Measurements from ENCODE around the gene UROS. TPM values are rescaled to one million over a fixed set of nuclear protein-coding genes. Genes with fewer than 3 reads are reported as not detected.

The UROS gene
- total RNA-seq, 1 donor from 2014 or later = 50.6 TPM

DNA sequence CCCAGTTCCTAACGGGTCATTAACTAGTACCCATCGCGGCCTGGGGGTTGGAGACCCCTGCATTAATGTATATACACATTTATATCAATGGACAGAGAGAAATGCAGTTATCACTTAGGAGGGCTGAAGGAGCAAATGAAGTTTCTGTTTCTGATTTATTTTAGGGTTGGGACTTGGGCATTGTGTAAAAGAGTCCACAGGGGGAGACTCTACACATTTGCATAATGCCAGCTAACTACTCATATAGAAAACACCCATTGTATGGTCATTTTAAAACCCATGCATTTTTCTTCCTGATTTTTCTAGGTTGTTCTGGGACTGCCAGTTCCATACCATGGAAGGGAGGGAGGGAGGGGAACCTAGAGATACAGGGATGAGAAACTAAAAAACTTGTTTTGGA, 23.8 kb upstream of the UROS start:
- no peaks in the 10 kb centered on the region for H3K4me1 Mint-ChIP-seq
- H3K27me3 Mint-ChIP-seq = no peaks in the 10 kb centered on the region
- no peak overlapping the region for H3K27ac Mint-ChIP-seq
- peaks cover 15% of the 10 kb centered on the region for H3K36me3 Mint-ChIP-seq (ENCODE audit: low read depth)
- no peak for DNase-seq
- intact Hi-C loops (cut with micrococcal nuclease) = no loop called here
- H3K4me3 Mint-ChIP-seq = no peak overlapping the region
- no peaks in the 10 kb centered on the region for H3K9me3 Mint-ChIP-seq

- Mint-ChIP-seq H3K9me3 (no peaks in the 10 kb centered on the region), H3K27me3 (no peaks in the 10 kb centered on the region), H3K4me1 (no peaks in the 10 kb centered on the region), H3K27ac (no peak overlapping the region), H3K4me3 (no peak overlapping the region), H3K36me3 (ENCODE audit: low read depth) (peaks cover 16% of the 10 kb centered on the region)
- DNase-seq = no peak
- intact Hi-C loops (cut with micrococcal nuclease) = no loop called here
Observed at GRCh38 chr10:125845617-125846016, 22.6 kb upstream of the UROS start.

GRCh38 chr10:125844751-125845221, 21.7 kb upstream of the UROS start:
- Mint-ChIP-seq H3K36me3 (ENCODE audit: low read depth) (peaks cover 20% of the 10 kb centered on the region), H3K4me1 (no peaks in the 10 kb centered on the region)

DNA sequence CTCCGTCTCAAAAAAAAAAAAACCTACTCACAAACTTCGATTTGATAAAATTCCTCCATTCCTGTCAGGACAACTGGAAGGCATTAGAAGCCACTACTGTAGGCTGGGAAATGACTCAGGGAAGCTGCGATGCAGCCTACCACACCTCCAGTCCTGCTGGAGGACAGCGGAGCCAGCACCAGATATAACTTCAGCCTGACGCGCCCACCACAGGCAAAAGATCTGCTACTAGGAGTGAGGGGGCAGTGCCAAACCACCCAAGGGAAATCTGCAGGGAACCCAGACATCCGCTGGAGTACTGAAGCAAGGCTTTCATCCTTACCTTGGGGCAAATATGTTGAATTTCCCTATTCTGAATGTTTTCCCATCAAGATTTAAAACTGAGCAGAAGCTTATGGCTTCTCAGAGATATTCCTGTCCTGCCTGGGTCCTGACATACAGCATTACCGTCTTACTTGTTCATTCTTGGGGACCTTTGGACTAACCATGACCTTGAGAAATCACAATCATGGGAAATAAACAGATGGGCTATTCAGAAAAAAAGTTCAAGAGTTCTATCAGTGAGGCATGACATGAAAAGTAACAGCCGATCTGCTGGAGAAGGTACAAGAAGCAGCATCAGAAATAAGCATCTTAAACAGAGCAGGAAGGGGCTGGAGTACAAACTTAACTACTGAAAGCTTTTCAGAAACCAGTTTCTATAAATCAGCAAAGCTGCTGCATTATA, 20.7 kb upstream of the UROS start:
- H3K27ac Mint-ChIP-seq = no peak overlapping the region
- no peaks in the 10 kb centered on the region for H3K4me1 Mint-ChIP-seq
- no peaks in the 10 kb centered on the region for H3K9me3 Mint-ChIP-seq
- no peak overlapping the region for H3K4me3 Mint-ChIP-seq
- H3K27me3 Mint-ChIP-seq = no peaks in the 10 kb centered on the region
- H3K36me3 Mint-ChIP-seq (ENCODE audit: low read depth) = peaks cover 25% of the 10 kb centered on the region
- DNase-seq = no peak
- intact Hi-C loops (cut with micrococcal nuclease) = no loop called here

More at GRCh38 chr10:125844751-125845221, 21.7 kb upstream of the UROS start:
- no peaks in the 10 kb centered on the region for H3K27me3 Mint-ChIP-seq
- no peaks in the 10 kb centered on the region for H3K9me3 Mint-ChIP-seq
- no peak for DNase-seq
- H3K4me3 Mint-ChIP-seq = no peak overlapping the region
- intact Hi-C loops (cut with micrococcal nuclease) = no loop called here
- H3K27ac Mint-ChIP-seq = no peak overlapping the region

DNA sequence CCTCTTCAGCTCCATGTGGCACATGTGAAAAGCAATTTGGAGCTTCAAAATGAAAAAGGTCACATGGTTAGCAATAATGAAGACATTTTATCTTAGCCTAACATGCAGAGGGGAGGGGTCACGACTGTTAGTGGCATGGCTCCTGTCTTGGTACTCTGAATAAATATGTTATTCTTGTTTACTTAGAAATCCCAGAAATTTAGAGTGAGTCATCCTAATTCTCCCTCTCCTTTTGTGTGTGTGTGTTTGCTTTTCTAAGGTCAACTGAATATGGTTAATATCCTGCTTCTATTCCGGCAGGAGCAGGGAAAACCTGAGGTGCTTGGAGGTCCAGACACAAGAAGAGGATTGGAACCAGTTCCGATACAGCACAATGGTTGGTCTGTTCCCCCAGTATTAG, 17.9 kb upstream of the UROS start:
- intact Hi-C loops (cut with micrococcal nuclease) = no loop called here
- DNase-seq = no peak
- Mint-ChIP-seq H3K27ac (no peak overlapping the region), H3K27me3 (no peaks in the 10 kb centered on the region), H3K9me3 (no peaks in the 10 kb centered on the region), H3K36me3 (ENCODE audit: low read depth) (peaks cover 40% of the 10 kb centered on the region), H3K4me1 (no peaks in the 10 kb centered on the region), H3K4me3 (no peak overlapping the region)

DNA sequence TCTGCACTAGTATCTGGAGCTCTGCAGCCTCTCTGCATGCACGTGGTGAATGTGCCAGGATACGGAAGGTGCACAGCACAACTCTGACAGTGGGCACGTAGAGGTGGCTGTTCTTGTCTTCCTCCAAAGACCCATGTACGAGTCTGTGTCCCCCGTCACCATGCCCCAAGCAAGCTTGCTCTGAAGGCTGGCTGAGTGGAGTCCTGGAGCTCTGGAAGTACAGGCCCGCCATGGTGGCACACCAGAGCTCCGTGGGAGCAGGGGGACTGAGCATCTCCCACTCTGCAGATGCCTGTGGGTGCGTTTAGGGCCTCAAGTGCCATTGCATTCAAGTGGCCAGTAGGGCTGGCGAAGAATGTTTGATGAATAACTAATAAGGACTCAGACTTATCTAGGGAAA, 17.3 kb upstream of the UROS start:
- no peak for DNase-seq
- intact Hi-C loops (cut with micrococcal nuclease) = no loop called here
- peaks cover 42% of the 10 kb centered on the region for H3K36me3 Mint-ChIP-seq (ENCODE audit: low read depth)
- H3K9me3 Mint-ChIP-seq = no peaks in the 10 kb centered on the region
- no peaks in the 10 kb centered on the region for H3K4me1 Mint-ChIP-seq
- H3K27ac Mint-ChIP-seq = peak overlapping the region; percentile 25
- no peaks in the 10 kb centered on the region for H3K27me3 Mint-ChIP-seq
- no peak overlapping the region for H3K4me3 Mint-ChIP-seq

DNA sequence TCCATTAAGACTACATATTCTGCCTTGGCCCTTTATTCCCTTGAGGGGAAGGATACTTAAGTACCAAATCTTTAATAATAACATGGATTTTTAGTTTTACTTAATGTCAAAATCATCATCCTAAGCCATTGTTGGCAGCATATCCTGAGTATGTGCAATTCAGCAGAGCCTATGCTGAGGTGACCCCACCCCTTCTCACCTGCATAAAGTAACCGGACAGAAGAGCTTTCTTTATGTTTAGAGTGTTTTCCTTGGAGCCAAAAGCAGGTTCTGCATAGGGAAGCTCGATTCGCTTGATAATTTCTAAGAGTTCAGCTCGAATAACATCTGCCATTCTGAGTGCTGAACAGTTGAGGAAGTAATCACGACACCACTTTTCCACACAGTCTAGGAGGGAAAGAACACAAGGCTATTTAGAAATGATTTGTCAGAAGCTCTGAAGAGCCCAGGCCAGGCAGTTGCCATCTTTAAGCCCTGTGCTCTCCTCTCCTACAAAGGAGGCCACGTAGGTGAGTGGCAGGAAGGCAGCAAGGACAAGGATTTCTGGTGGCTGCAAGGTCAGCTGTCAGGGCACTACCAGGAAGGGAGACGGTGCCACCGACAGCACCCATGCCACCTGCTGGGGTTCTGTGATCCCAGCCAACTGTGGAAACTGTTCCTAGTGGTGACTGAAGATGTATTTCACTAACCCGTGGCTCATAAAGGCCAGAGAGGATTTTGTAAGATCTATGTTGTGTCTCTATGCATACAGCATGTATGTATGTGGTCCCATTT, 15.9 kb upstream of the UROS start:
- H3K9me3 Mint-ChIP-seq = no peaks in the 10 kb centered on the region
- intact Hi-C loops (cut with micrococcal nuclease) = no loop called here
- peaks cover 49% of the 10 kb centered on the region for H3K36me3 Mint-ChIP-seq (ENCODE audit: low read depth)
- H3K27ac Mint-ChIP-seq = no peak overlapping the region
- DNase-seq = no peak
- H3K4me3 Mint-ChIP-seq = no peak overlapping the region
- no peaks in the 10 kb centered on the region for H3K27me3 Mint-ChIP-seq
- no peaks in the 10 kb centered on the region for H3K4me1 Mint-ChIP-seq

DNA sequence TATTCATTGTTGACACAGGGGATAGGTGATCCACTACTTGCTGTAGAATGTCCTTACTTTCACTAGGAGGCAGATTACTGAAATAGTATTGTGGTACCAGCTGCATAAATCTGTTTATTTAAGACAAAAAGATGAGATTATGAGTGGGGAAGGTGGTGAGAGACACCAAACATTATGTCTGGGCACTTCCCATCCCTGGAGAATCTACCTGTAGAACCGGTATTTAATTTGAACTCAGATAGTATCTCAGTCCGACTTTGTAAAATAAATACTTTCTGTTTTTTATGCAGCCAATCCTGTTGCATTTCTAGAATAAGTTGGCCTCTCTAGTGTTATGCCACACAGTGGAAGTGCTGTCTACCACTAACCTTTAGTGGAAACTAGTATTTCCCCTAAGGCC, 13.7 kb upstream of the UROS start:
- Mint-ChIP-seq H3K4me1 (no peaks in the 10 kb centered on the region), H3K27ac (no peak overlapping the region), H3K27me3 (no peaks in the 10 kb centered on the region), H3K4me3 (no peak overlapping the region), H3K36me3 (ENCODE audit: low read depth) (peaks cover 51% of the 10 kb centered on the region), H3K9me3 (no peaks in the 10 kb centered on the region)
- DNase-seq = no peak
- intact Hi-C loops (cut with micrococcal nuclease) = no loop called here

DNA sequence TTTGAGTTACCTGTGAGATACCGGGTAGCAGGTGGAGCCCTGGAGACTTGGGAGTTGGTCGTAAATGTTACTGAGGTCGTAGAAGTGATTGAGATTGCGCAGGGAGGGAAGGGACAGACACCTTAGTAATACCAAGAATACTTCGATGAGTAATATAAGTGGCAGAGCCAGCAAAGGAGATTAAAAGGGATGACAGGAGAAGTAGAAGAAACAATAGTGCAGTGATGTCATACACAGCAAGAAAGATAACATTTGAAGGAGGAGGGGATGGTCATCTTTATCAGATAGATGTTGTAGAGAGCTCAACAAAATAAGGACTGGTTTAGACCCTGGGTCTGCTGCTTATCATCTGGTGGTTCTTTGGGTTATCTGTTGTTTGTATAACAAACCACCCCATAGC, 5.3 kb upstream of the UROS start:
- no peak overlapping the region for H3K4me3 Mint-ChIP-seq
- peaks cover 58% of the 10 kb centered on the region for H3K36me3 Mint-ChIP-seq (ENCODE audit: low read depth)
- H3K4me1 Mint-ChIP-seq = peaks cover 16% of the 10 kb centered on the region
- no peaks in the 10 kb centered on the region for H3K9me3 Mint-ChIP-seq
- intact Hi-C loops (cut with micrococcal nuclease) = no loop called here
- no peak for DNase-seq
- no peaks in the 10 kb centered on the region for H3K27me3 Mint-ChIP-seq
- peak overlapping the region; percentile 16 for H3K27ac Mint-ChIP-seq

DNA sequence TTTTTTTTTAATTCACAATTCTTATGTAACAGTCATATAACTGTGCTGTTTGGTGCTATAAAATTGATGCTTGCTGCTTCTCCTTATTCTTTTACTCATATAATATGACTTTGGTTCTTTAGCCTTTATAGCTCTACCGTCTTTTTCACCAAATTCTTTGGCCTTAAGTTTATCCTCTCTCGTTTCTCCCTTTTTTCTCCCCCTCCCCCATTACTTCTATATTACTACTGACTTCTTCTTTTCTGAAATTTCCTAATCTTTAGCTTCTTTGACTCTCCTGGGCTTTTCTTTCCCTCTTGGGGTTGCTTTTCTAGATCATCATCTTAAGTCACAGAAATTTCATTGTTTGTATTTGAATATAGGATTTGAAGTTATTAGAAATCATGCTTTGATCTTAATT, 4.1 kb upstream of the UROS start:
- Mint-ChIP-seq H3K9me3 (no peaks in the 10 kb centered on the region), H3K27me3 (no peaks in the 10 kb centered on the region), H3K27ac (no peak overlapping the region), H3K36me3 (ENCODE audit: low read depth) (peaks cover 55% of the 10 kb centered on the region), H3K4me3 (no peak overlapping the region), H3K4me1 (peaks cover 16% of the 10 kb centered on the region)
- intact Hi-C loops (cut with micrococcal nuclease) = no loop called here
- DNase-seq = no peak

DNA sequence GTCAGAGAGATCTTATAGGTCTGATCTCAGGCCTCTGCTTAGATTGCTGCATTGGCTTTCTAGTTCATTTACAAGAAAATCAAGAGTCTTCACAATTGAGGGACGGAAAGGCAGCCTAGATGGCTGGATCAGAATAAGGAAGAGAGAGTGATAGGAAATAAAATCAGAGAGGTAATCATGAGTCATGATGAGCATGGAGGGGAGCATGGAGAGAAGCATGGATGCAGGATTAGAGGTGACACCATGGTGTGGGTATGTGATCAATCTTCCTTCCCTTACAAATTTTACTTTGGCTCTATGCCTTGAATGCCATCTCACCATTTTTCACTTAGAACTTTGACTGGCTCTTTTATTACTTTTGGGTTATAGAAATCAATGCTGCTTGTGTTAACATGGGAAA, 1.7 kb upstream of the UROS start:
- no peaks in the 10 kb centered on the region for H3K27me3 Mint-ChIP-seq
- H3K4me1 Mint-ChIP-seq = peaks cover 27% of the 10 kb centered on the region
- H3K36me3 Mint-ChIP-seq (ENCODE audit: low read depth) = peaks cover 39% of the 10 kb centered on the region
- no peak overlapping the region for H3K27ac Mint-ChIP-seq
- intact Hi-C loops (cut with micrococcal nuclease) = loop anchor here (5.0 kb wide), 2 partner anchors 77 to 907 kb away; no protein-coding TSS in a partner anchor
- peak; percentile 59 for DNase-seq
- no peaks in the 10 kb centered on the region for H3K9me3 Mint-ChIP-seq
- H3K4me3 Mint-ChIP-seq = no peak overlapping the region

DNA sequence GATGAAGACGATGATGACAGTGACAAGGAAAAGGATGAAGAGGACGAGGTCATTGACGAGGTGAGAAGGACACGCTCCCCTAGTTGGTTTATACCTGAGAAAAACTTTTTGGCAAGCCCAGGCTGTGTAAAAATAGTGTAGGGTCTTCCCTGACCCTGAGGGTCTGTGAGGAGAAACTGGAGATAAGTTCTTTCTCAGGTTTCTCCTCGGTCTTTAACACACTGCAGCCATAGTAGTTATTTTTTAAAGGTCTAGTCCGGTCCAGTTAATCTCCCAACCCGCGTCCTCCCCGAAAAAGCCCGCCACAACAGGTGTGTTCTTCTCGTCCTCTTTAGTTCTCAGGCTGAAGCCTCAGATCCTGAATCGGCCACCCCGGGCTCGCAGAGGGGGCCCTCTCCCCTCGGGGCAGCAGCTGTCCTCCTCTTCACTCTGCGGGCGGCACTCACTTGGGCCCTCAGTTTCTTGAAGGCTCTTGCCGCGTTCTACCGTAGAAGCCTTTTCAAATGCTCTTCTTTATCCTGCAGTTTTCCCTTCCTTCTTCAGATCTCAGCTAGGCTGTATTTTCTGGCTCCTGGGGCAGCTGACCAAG, 699 bp upstream of the UROS start:
- H3K9me3 Mint-ChIP-seq = no peaks in the 10 kb centered on the region
- H3K4me3 Mint-ChIP-seq = no peak overlapping the region
- no peak overlapping the region for H3K27ac Mint-ChIP-seq
- no peaks in the 10 kb centered on the region for H3K27me3 Mint-ChIP-seq
- H3K36me3 Mint-ChIP-seq (ENCODE audit: low read depth) = peaks cover 29% of the 10 kb centered on the region
- intact Hi-C loops (cut with micrococcal nuclease) = loop anchor here (1.0 to 5.0 kb wide), 4 partner anchors 73 to 906 kb away; partner anchors contain the start of genes EDRF1 and FANK1
- DNase-seq = peak; percentile 74
- peaks cover 23% of the 10 kb centered on the region for H3K4me1 Mint-ChIP-seq

DNA sequence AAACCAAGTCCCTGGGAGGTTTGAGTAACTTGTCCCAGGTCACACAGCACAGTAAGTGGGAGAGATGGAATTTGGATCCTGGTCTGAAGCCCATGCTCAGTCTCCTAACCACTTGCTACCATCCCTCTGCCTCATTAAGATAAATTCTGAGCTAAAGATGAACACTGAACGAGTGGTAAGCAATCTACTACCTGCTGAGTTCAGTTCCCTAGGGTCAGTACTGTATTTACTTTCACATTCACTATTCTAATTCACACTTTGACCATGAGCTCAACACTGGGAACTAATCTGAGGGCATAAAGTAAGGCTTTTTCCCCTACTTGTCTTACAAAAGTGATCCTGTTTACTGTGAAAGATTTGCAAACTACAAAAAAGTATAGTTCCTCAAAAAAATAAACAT, 2.4 kb downstream of the UROS start:
- peaks cover 3% of the 10 kb centered on the region for H3K36me3 Mint-ChIP-seq (ENCODE audit: low read depth)
- intact Hi-C loops (cut with micrococcal nuclease) = loop anchor here (5.0 kb wide), 2 partner anchors 73 to 903 kb away; no protein-coding TSS in a partner anchor

GRCh38 chr10:125817337-125817946, 5.6 kb downstream of the UROS start:
- DNase-seq = no peak
- Mint-ChIP-seq H3K4me1 (peaks cover 13% of the 10 kb centered on the region), H3K27ac (no peak overlapping the region), H3K4me3 (no peak overlapping the region), H3K9me3 (no peaks in the 10 kb centered on the region), H3K27me3 (no peaks in the 10 kb centered on the region), H3K36me3 (ENCODE audit: low read depth) (peaks cover 28% of the 10 kb centered on the region)
- intact Hi-C loops (cut with micrococcal nuclease) = no loop called here

More for the DNA sequence above, 2.4 kb downstream of the UROS start:
- DNase-seq = no peak
- Mint-ChIP-seq H3K4me3 (no peak overlapping the region), H3K9me3 (no peaks in the 10 kb centered on the region), H3K27me3 (no peaks in the 10 kb centered on the region), H3K27ac (no peak overlapping the region), H3K4me1 (peaks cover 18% of the 10 kb centered on the region)

All from activated CD4-positive, alpha-beta T cell treated with anti-CD3 and anti-CD28 coated beads, Interleukin-2, amount 10 ng/mL, durations not matched to agents 24 days and 14 days (primary cell).